SK-N-SH (cell line): ENCODE results near the gene RPS6KA5. TPM values are rescaled to one million over a fixed set of nuclear protein-coding genes. Genes with fewer than 3 reads are reported as not detected.

Experiments used
- CTCF ChIA-PET: fragments of 300-600, 350-600 bp; formaldehyde crosslinking; extraction: SDS; loops from one replicate; lab custom pipeline; 2021; lab: Yijun Ruan, JAX
- POLR2A ChIA-PET: fragments of 350-600 bp; sonication (Branson Sonifier 250); formaldehyde crosslinking; extraction: SDS; loops from one replicate; lab custom pipeline; 2020; ENCODE audit warnings: antibody characterized with exemption, inconsistent platforms; lab: Yijun Ruan, JAX
- DNase-seq: peaks from one replicate; pipeline ENCODE4 v3.0.0; 2012
- H2AFZ ChIP-seq: fragments of 200-600 bp; sonication (generic); 2 replicates; pipeline ENCODE4 v1.8.1; 2016; ENCODE audit warnings: antibody characterized with exemption, mild to moderate bottlenecking, low read depth
- H3F3A ChIP-seq: fragments of 200-600 bp; sonication (generic); replicated peaks from 2 replicates; pipeline ENCODE3; 2016; ENCODE audit warnings: antibody characterized with exemption, mild to moderate bottlenecking; ENCODE audit not compliant: insufficient read depth
- H3K27ac ChIP-seq, 2 experiments: fragments of 200-500 bp in 1 of 2; fragments of 200-600 bp in 1 of 2; sonication (Bioruptor generic) in 1 of 2; sonication (generic), shearing (Covaris generic) in 1 of 2; 2 replicates each; pipeline versions ENCODE4 v1.5.1 to v1.6.1; 2014 to 2016; ENCODE audit warnings: low read depth in 2 of 2, inconsistent platforms in 1 of 2, low read length in 1 of 2, mild to moderate bottlenecking in 1 of 2, mixed read lengths in 1 of 2
- H3K27me3 ChIP-seq: fragments of 200-600 bp; sonication (generic), shearing (Covaris generic); 2 replicates; pipeline ENCODE4 v1.6.1; 2016; ENCODE audit warnings: mixed run types; ENCODE audit not compliant: insufficient read depth
- H3K36me3 ChIP-seq, 2 experiments: fragments of 200-500 bp in 1 of 2; fragments of 200-600 bp in 1 of 2; sonication (Bioruptor generic) in 1 of 2; sonication (generic) in 1 of 2; replicated peaks in 1 of 2; 2 replicates each; pipeline versions ENCODE3 to v1.5.1; 2014 to 2016; ENCODE audit warnings: low read length in 1 of 2, mild to moderate bottlenecking in 1 of 2; ENCODE audit not compliant: insufficient read depth in 2 of 2, control insufficient read depth in 1 of 2
- H3K4me1 ChIP-seq, 2 experiments: fragments of 200-500 bp in 1 of 2; fragments of 200-600 bp in 1 of 2; sonication (Bioruptor generic) in 1 of 2; sonication (generic), shearing (Covaris generic) in 1 of 2; 2 replicates each; pipeline versions ENCODE4 v1.5.1 to v1.6.1; 2014 to 2016; ENCODE audit warnings: low read depth in 1 of 2, low read length in 1 of 2, mixed run types in 1 of 2; ENCODE audit not compliant: insufficient read depth in 2 of 2, control insufficient read depth in 1 of 2
- H3K4me2 ChIP-seq: fragments of 200-600 bp; sonication (generic), shearing (Covaris generic); 2 replicates; pipeline ENCODE4 v1.6.1; 2017; ENCODE audit warnings: mixed run types
- H3K4me3 ChIP-seq, 2 experiments: fragments of 200-500 bp in 1 of 2; fragments of 200-600 bp in 1 of 2; sonication (Bioruptor generic) in 1 of 2; sonication (generic), shearing (Covaris generic) in 1 of 2; 2 replicates each; pipeline versions ENCODE4 v1.5.1 to v1.8.1; 2014 to 2016; ENCODE audit warnings: low read depth in 2 of 2, inconsistent platforms in 1 of 2, low read length in 1 of 2, mild to moderate bottlenecking in 1 of 2, mixed read lengths in 1 of 2, moderate library complexity in 1 of 2
- H3K79me2 ChIP-seq: fragments of 200-600 bp; sonication (generic); 2 replicates; pipeline ENCODE4 v1.8.1; 2017; ENCODE audit warnings: mild to moderate bottlenecking; ENCODE audit not compliant: insufficient read depth
- H3K9ac ChIP-seq: fragments of 200-600 bp; sonication (generic); 2 replicates; pipeline ENCODE4 v1.6.1; 2017; ENCODE audit warnings: mixed run types
- H3K9me2 ChIP-seq: fragments of 200-600 bp; sonication (generic); 2 replicates; pipeline ENCODE4 v1.6.1; 2017; ENCODE audit warnings: mixed run types
- H3K9me3 ChIP-seq: fragments of 200-600 bp; sonication (generic); 2 replicates; pipeline ENCODE4 v1.6.1; 2017; ENCODE audit warnings: mixed run types, mild to moderate bottlenecking, moderate library complexity
- H4K20me1 ChIP-seq: fragments of 200-600 bp; sonication (generic); 2 replicates; pipeline ENCODE4 v1.6.1; 2017; ENCODE audit warnings: mild to moderate bottlenecking, mixed run types; ENCODE audit not compliant: insufficient read depth
- CTCF ChIP-seq: fragments of 200-600 bp; sonication (generic); IDR thresholded peaks from 2 replicates; pipeline ENCODE4 v1.6.1; 2017; ENCODE audit warnings: antibody characterized with exemption, mild to moderate bottlenecking, moderate library complexity
- FOSL2 ChIP-seq: IDR thresholded peaks from 2 replicates; pipeline ENCODE4 v1.4.0; 2012; ENCODE audit warnings: low read depth, mild to moderate bottlenecking, moderate library complexity, borderline replicate concordance
- IRF3 ChIP-seq: fragments of 150-350 bp; IDR thresholded peaks from 2 replicates; pipeline ENCODE4 v1.6.1; 2016; ENCODE audit warnings: mild to moderate bottlenecking, low read depth, low read length
- MAX ChIP-seq: IDR thresholded peaks from 2 replicates; pipeline ENCODE4 v1.4.0; 2012; ENCODE audit warnings: low read depth
- MEF2A ChIP-seq: IDR thresholded peaks from 2 replicates; pipeline ENCODE4 v1.4.0; 2012; ENCODE audit warnings: low read depth, borderline replicate concordance
- RXRA ChIP-seq: IDR thresholded peaks from 2 replicates; pipeline ENCODE4 v1.4.0; 2012; ENCODE audit warnings: low read depth, mild to moderate bottlenecking, borderline replicate concordance
- ZBTB33 ChIP-seq: IDR thresholded peaks from 2 replicates; pipeline ENCODE4 v1.4.0; 2012; ENCODE audit warnings: low read depth, borderline replicate concordance
- WGBS: methylation state at CpG from one replicate; pipeline ENCODE4 v1.1.6; 2017; ENCODE audit warnings: low lambda C conversion rate; 5-methylcytosine and 5-hydroxymethylcytosine counted together
- polyA plus RNA-seq, 3 experiments: library from polyadenylated mRNA; depleted of rRNA; stranded (reverse); fragments of >200 nt; gene quantifications; 2 replicates each; pipeline ENCODE4 v1.2.3, GENCODE V29; 2012

RPS6KA5 gene
- polyA plus RNA-seq, 1 of the 3 experiments (the other 2 are of a cell fraction) = 0.67 TPM

- Histone ChIP-seq H3K27me3 (no peaks in the 10 kb centered on the region; the same call in 1 of the 2 replicates), H3K9me2 (no peaks in the 10 kb centered on the region), H4K20me1 (no peaks in the 10 kb centered on the region), H3K36me3 (no peaks in the 10 kb centered on the region), H3K4me2 (no peak overlapping the region), H3K79me2 (no peaks in the 10 kb centered on the region), H3K4me1 (peaks cover 0 to 8% of the 10 kb centered on the region in 2 experiments; a peak in 1 of 4 replicates), H3F3A (no peaks in the 10 kb centered on the region), H3K27ac (no peak overlapping the region), H3K9me3 (no peaks in the 10 kb centered on the region), H2AFZ (no peak overlapping the region), H3K4me3 (no peak overlapping the region), H3K9ac (no peak overlapping the region)
- TF ChIP-seq CTCF (no peak), MEF2A (no peak), MAX (no peak)
- CTCF ChIA-PET = no interaction called here
- no peak for DNase-seq
- POLR2A ChIA-PET = no interaction called here
- 61% methylated on average over 3 of the region's 3 CpGs for WGBS
These were observed 31.6 kb upstream of the RPS6KA5 start for GRCh38 chr14:91092073-91092472.

- H3K9me2 ChIP-seq = no peaks in the 10 kb centered on the region
- no peak for TF ChIP-seq RXRA
- TF ChIP-seq FOSL2 = no peak
- TF ChIP-seq IRF3 = no peak
- no peak for TF ChIP-seq ZBTB33
- TF ChIP-seq CTCF = no peak
- no peak for TF ChIP-seq MEF2A
- H3K4me1 ChIP-seq = peaks cover 0 to 8% of the 10 kb centered on the region in 2 experiments; a peak in 1 of 4 replicates
- H3K9me3 ChIP-seq = no peaks in the 10 kb centered on the region
- H3K9ac ChIP-seq = no peak overlapping the region
- H3K4me2 ChIP-seq = no peak overlapping the region
- CTCF ChIA-PET = interaction anchor here (0.5 kb wide), 1 partner anchor 93 kb away, joined by 3 read pairs; no protein-coding TSS in a partner anchor
- no peaks in the 10 kb centered on the region; the same call in 1 of the 2 replicates for H3K27me3 ChIP-seq
- no peaks in the 10 kb centered on the region for H4K20me1 ChIP-seq
- no peaks in the 10 kb centered on the region for H3K79me2 ChIP-seq
- no peaks in the 10 kb centered on the region for H3K36me3 ChIP-seq
- POLR2A ChIA-PET = no interaction called here
- no peak for DNase-seq
- no peak overlapping the region for H3K27ac ChIP-seq
- 17% methylated on average over 1 of the region's 1 CpG for WGBS
- no peak overlapping the region for H2AFZ ChIP-seq
- H3F3A ChIP-seq = no peaks in the 10 kb centered on the region
- no peak overlapping the region for H3K4me3 ChIP-seq
These were observed 30.3 kb upstream of the RPS6KA5 start for GRCh38 chr14:91090743-91091142.
